ENCODE results near the gene SLC34A1.

SLC34A1 gene

DNA sequence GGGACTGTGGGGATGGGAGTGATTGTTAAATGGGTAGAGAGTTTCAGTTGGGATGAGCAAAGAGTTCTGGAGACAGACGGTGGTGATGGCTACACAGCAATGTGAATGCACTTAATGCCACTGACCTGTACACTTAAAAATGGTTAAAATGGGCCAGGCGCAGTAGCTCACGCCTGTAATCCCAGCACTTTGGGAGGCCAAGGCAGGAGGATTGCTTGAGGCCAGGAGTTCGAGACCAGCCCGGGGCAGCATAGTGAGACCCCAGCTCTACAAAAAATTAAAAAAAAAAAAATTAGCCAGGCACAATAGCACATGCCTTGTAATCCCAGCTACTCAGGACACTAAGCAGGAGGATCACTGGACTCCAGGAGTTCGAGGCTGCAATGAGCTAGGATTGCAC lies 40.5 kb upstream of the SLC34A1 start:
- Histone ChIP-seq H3K9ac (no peak overlapping the region), H3K4me3 (no peak overlapping the region), H4K20me1 (peaks cover 49% of the 10 kb centered on the region), H3K4me2 (no peak overlapping the region), H3K36me3 (peaks cover 75% of the 10 kb centered on the region), H3K27me3 (no peaks in the 10 kb centered on the region), H3K4me1 (peaks cover 36% of the 10 kb centered on the region), H3K9me3 (no peaks in the 10 kb centered on the region), H3K27ac (no peak overlapping the region)
- TF ChIP-seq Cebpa-rat (IDR thresholded peaks at IDR 0.05): no peak

- no peak overlapping the region for H3K4me2 ChIP-seq
- no peak for TF ChIP-seq Cebpa-rat (IDR thresholded peaks at IDR 0.05)
- peaks cover 36% of the 10 kb centered on the region for H3K4me1 ChIP-seq
- H3K27me3 ChIP-seq: no peaks in the 10 kb centered on the region
- H3K9me3 ChIP-seq: no peaks in the 10 kb centered on the region
- no peak overlapping the region for H3K9ac ChIP-seq
- peaks cover 80% of the 10 kb centered on the region for H3K36me3 ChIP-seq
- H4K20me1 ChIP-seq: peaks cover 50% of the 10 kb centered on the region
- H3K4me3 ChIP-seq: no peak overlapping the region
- no peak overlapping the region for H3K27ac ChIP-seq
Measured at GRCh38 chr5:177344891-177345290, 39.3 kb upstream of the SLC34A1 start.

- peaks cover 71% of the 10 kb centered on the region for H3K36me3 ChIP-seq
- no peak overlapping the region for H3K27ac ChIP-seq
- H3K4me2 ChIP-seq: peak overlapping the region; percentile 18; the same call in 1 of the 2 replicates
- H3K4me1 ChIP-seq: peaks cover 40% of the 10 kb centered on the region
- H3K4me3 ChIP-seq: no peak overlapping the region
- TF ChIP-seq Cebpa-rat (IDR thresholded peaks at IDR 0.05): no peak
- H3K27me3 ChIP-seq: no peaks in the 10 kb centered on the region
- peaks cover 63% of the 10 kb centered on the region for H4K20me1 ChIP-seq
- no peaks in the 10 kb centered on the region for H3K9me3 ChIP-seq
- peak overlapping the region; percentile 28; the same call in 1 of the 2 replicates for H3K9ac ChIP-seq
Measured at GRCh38 chr5:177346820-177347219, 37.4 kb upstream of the SLC34A1 start.

DNA sequence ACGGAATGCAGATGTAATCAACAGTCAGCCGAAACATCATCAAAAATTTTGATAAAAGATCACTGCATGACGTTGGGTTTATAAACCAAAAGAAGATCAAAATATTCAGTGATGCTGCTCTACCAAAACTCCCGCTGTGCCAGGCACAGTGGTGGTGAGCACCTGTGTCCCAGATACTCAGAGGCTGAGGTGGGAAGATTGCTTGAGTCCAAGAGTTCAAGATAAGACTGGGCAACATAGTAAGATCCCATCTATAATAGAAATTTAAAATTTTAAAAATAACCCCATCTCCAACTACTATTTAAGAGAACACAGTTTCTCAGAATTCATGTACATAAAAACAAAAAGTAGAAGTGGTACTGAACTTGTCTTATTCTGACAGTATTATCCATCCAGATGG lies 36.5 kb upstream of the SLC34A1 start:
- TF ChIP-seq Cebpa-rat (IDR thresholded peaks at IDR 0.05): no peak
- no peaks in the 10 kb centered on the region for H3K27me3 ChIP-seq
- H3K9ac ChIP-seq: no peak overlapping the region
- peaks cover 63% of the 10 kb centered on the region for H3K36me3 ChIP-seq
- H3K9me3 ChIP-seq: no peaks in the 10 kb centered on the region
- H4K20me1 ChIP-seq: peaks cover 63% of the 10 kb centered on the region
- no peak overlapping the region for H3K4me3 ChIP-seq
- H3K4me1 ChIP-seq: peaks cover 47% of the 10 kb centered on the region
- peak overlapping the region; percentile 18; the same call in 1 of the 2 replicates for H3K4me2 ChIP-seq
- H3K27ac ChIP-seq: no peak overlapping the region

- Histone ChIP-seq H3K9me3 (no peaks in the 10 kb centered on the region), H3K9ac (peak overlapping the region; percentile 98; the same call in 1 of the 2 replicates), H3K27ac (no peak overlapping the region), H3K4me1 (peaks cover 47% of the 10 kb centered on the region), H3K36me3 (peaks cover 47% of the 10 kb centered on the region), H3K4me2 (peak overlapping the region; percentile 96), H3K4me3 (no peak overlapping the region), H4K20me1 (peaks cover 63% of the 10 kb centered on the region), H3K27me3 (no peaks in the 10 kb centered on the region)
- TF ChIP-seq Cebpa-rat (IDR thresholded peaks at IDR 0.05): no peak
Measured at GRCh38 chr5:177349362-177349647, 34.9 kb upstream of the SLC34A1 start.

DNA sequence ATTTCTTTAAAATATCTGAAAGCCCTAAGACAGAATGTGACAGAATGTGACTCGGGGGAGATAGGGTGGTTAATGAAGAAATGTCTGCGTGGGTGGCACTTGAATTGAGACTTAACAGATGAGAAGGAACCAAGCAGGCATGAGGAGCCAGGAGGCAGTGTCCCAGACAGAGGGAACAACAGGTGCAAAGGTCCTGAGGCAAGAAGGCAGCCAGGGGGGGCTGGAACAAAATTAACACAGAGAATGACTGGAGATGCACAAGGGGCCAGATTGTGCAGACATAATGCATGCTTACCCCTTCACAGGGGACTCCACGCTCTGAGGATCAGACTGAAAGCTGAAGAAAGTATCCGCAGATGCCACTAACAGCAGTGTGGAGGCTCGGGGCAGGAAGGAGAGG lies 34.5 kb upstream of the SLC34A1 start:
- peaks cover 63% of the 10 kb centered on the region for H4K20me1 ChIP-seq

DNA sequence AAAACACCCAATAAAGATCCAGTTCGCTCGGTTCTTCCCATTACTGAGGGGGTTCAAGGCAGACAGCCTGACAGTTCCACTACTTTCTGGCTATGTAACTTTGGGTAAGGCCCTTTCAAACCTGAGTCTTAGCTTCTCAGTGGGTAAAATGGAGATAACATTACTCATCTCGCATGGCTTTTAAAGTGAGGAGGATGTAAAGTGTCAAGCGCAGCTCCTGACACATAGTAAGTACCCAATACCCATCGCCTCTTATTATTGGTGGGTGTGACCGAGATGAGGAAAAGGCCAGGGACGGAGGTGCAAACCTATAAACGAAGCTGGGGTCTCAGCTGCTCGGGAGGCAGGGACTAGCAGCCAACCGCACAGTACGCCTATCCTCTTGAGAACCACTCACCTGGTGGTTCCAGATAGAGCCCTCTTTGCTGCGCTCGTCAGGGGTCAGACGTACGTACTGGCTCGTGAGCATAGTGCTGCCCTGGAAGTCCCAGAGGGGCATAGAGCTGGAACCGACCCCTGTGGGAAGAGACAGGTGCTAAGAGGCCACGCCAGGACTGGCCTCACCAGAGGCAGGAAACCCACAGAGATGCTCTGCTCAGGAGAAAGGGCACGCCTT lies 33.4 kb upstream of the SLC34A1 start:
- Histone ChIP-seq H3K9ac (peak overlapping the region; percentile 98), H3K27me3 (no peaks in the 10 kb centered on the region), H3K4me3 (peak overlapping the region; percentile 97), H3K27ac (peak overlapping the region; percentile 97), H3K36me3 (peaks cover 32% of the 10 kb centered on the region), H3K9me3 (no peaks in the 10 kb centered on the region), H4K20me1 (peaks cover 53% of the 10 kb centered on the region), H3K4me1 (peaks cover 60% of the 10 kb centered on the region), H3K4me2 (peak overlapping the region; percentile 96)
- no peak for TF ChIP-seq Cebpa-rat (IDR thresholded peaks at IDR 0.05)

More for the DNA sequence above, 34.5 kb upstream of the SLC34A1 start:
- H3K4me2 ChIP-seq: peak overlapping the region; percentile 96
- no peaks in the 10 kb centered on the region for H3K9me3 ChIP-seq
- no peak for TF ChIP-seq Cebpa-rat (IDR thresholded peaks at IDR 0.05)
- H3K27me3 ChIP-seq: no peaks in the 10 kb centered on the region
- no peak overlapping the region for H3K27ac ChIP-seq
- peaks cover 49% of the 10 kb centered on the region for H3K4me1 ChIP-seq
- peak overlapping the region; percentile 97 for H3K4me3 ChIP-seq
- H3K36me3 ChIP-seq: peaks cover 43% of the 10 kb centered on the region
- H3K9ac ChIP-seq: peak overlapping the region; percentile 98

DNA sequence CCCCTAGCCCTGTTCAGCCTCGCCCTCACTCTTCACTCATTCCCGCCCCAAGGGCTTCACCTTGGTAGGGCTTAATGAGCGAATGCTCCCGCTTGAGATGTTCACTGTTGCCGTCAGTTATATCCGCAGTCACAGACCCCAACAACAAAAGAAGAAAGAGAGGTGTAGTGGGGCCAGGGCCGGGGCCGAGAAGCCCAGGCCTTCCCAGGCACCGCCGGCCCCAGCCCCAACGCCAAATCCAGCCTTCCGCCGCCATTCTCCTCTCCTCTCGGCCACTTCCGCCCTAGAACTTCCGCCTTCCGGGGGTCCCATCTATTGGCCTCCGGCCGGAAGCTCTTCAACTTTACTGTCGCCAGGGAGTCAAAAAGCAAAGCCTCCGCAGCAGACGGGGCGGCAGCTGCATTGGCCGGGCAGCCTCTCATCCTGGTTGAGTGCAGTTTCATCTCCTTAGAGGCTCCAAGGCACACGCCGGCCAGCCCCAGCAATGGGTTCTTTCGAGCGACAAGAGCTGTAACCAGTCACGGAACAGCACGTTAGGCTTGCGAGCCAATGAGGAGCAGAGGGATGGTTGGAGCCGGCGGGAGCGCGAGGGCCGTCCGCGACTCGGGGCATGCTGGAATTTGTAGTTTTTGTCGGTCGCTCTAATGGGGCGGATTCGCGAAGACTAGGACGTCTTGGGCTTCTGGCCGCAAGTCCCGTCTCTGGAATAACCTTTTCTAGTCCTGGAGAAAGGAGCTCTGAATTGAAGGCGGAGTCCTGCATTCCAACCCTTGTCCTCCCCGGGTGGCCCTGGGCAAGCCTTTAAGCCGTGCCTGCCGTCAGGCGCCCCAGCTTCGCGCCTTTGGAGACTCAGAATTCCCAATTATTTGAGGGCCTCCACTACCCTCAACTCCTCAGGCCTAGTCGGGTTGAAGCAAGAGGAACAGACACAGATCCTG lies 32.6 kb upstream of the SLC34A1 start, which contains the start of gene LMAN2:
LMAN2 (minus strand) TSS at position 277 of the 938 bp plus-strand sequence; CDS start at position 256, 21 bp downstream.
- Histone ChIP-seq H3K4me3 (peak within 1 kb of the TSS; percentile 97), H3K4me1 (peaks cover 68% of the 10 kb centered on the region), H3K36me3 (peaks cover 26% of the 10 kb centered on the region), H3K27ac (peak within 1 kb of the TSS; percentile 97), H3K27me3 (no peaks in the 10 kb centered on the region), H3K9me3 (no peaks in the 10 kb centered on the region), H4K20me1 (peaks cover 45% of the 10 kb centered on the region), H3K4me2 (peak within 1 kb of the TSS; percentile 96), H3K9ac (peak within 1 kb of the TSS; percentile 98)
- no peak for TF ChIP-seq Cebpa-rat (IDR thresholded peaks at IDR 0.05)

GRCh38 chr5:177353093-177353492 lies 31.1 kb upstream of the SLC34A1 start:
- H3K9ac ChIP-seq: no peak overlapping the region
- H3K4me1 ChIP-seq: peaks cover 69% of the 10 kb centered on the region

GRCh38 chr5:177354256-177354655 lies 30.0 kb upstream of the SLC34A1 start:
- H3K27me3 ChIP-seq: no peaks in the 10 kb centered on the region
- H3K27ac ChIP-seq: no peak overlapping the region
- H3K4me1 ChIP-seq: peaks cover 69% of the 10 kb centered on the region
- peaks cover 9% of the 10 kb centered on the region for H3K36me3 ChIP-seq
- no peak overlapping the region for H3K4me3 ChIP-seq
- H3K4me2 ChIP-seq: no peak overlapping the region
- no peaks in the 10 kb centered on the region for H3K9me3 ChIP-seq
- peaks cover 19% of the 10 kb centered on the region for H4K20me1 ChIP-seq
- no peak overlapping the region for H3K9ac ChIP-seq
- no peak for TF ChIP-seq Cebpa-rat (IDR thresholded peaks at IDR 0.05)

More at GRCh38 chr5:177353093-177353492, 31.1 kb upstream of the SLC34A1 start:
- Histone ChIP-seq H3K4me3 (no peak overlapping the region), H3K4me2 (no peak overlapping the region), H3K9me3 (no peaks in the 10 kb centered on the region), H3K36me3 (peaks cover 15% of the 10 kb centered on the region), H3K27me3 (no peaks in the 10 kb centered on the region), H3K27ac (no peak overlapping the region), H4K20me1 (peaks cover 31% of the 10 kb centered on the region)
- no peak for TF ChIP-seq Cebpa-rat (IDR thresholded peaks at IDR 0.05)
